Subcutaneous abdominal adipose tissue (tissue), 5 donors: ENCODE results near the gene RNF34.
"Not testable (repeated sequence)": the region's sequence is repeated elsewhere in the genome, so short reads cannot be mapped to it uniquely, and the experiment has no call there.

Experiments used
- H3K27ac ChIP-seq: one replicate; pipeline ENCODE4 v1.7.0; 2013; ENCODE audit warnings: low read depth, mild to moderate bottlenecking, inconsistent platforms, low read length, moderate library complexity
- H3K27me3 ChIP-seq, 5 donors: one replicate each; pipeline ENCODE4 v1.7.0; 2013; ENCODE audit warnings: low read length in 5 of 5, inconsistent platforms in 1 of 5; ENCODE audit not compliant: control insufficient read depth in 5 of 5, insufficient read depth in 4 of 5
- H3K36me3 ChIP-seq, 5 donors: one replicate each; pipeline ENCODE4 v1.7.0; 2013; ENCODE audit warnings: low read length in 5 of 5; ENCODE audit not compliant: control insufficient read depth in 5 of 5, insufficient read depth in 5 of 5
- H3K4me1 ChIP-seq, 5 donors: one replicate each; pipeline ENCODE4 v1.7.0; 2013; ENCODE audit warnings: low read length in 5 of 5, mild to moderate bottlenecking in 3 of 5, moderate library complexity in 1 of 5; ENCODE audit not compliant: control insufficient read depth in 5 of 5, insufficient read depth in 5 of 5
- H3K4me3 ChIP-seq, 5 donors: one replicate each; pipeline ENCODE4 v1.7.0; 2013; ENCODE audit warnings: low read length in 5 of 5, low read depth in 1 of 5
- H3K9ac ChIP-seq, 5 donors: one replicate each; pipeline ENCODE4 v1.7.0; 2013; ENCODE audit warnings: low read length in 5 of 5, mild to moderate bottlenecking in 4 of 5, moderate library complexity in 3 of 5
- H3K9me3 ChIP-seq, 5 donors: one replicate each; pipeline ENCODE4 v1.7.0; 2013; ENCODE audit warnings: low read length in 5 of 5; ENCODE audit not compliant: control insufficient read depth in 5 of 5
- donor health status: healthy.
- donor health status: healthy.
- donor health status: healthy.
- donor health status: healthy.
- donor health status: healthy.

RNF34 gene

DNA sequence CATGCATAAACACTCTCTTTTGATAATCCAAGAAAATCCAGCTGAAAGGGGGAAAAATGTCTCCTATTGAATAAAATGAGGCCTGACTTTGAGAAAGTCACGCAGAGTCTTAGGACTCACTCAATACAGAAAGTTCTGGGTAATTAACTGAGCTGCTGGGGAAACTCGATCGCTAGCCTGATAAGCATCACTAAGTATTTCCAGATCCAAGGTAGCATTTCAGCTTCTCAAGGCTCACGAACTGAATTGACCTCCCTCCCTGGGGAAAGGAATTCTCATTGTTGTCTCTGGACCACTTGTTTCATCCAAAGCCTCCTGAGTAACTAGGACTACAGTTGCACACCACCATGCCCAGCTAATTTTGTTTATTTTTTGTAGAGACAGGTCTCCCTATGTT is 33.9 kb upstream of the RNF34 start:
- no peaks in the 10 kb centered on the region for H3K9me3 ChIP-seq
- H3K4me3 ChIP-seq: no peak overlapping the region
- H3K4me1 ChIP-seq: no peaks in the 10 kb centered on the region
- H3K36me3 ChIP-seq: no peaks in the 10 kb centered on the region
- H3K27ac ChIP-seq: no peak overlapping the region
- no peak overlapping the region for H3K9ac ChIP-seq
- H3K27me3 ChIP-seq: peaks cover 0 to 3% (median 0%) of the 10 kb centered on the region in 5 donors

DNA sequence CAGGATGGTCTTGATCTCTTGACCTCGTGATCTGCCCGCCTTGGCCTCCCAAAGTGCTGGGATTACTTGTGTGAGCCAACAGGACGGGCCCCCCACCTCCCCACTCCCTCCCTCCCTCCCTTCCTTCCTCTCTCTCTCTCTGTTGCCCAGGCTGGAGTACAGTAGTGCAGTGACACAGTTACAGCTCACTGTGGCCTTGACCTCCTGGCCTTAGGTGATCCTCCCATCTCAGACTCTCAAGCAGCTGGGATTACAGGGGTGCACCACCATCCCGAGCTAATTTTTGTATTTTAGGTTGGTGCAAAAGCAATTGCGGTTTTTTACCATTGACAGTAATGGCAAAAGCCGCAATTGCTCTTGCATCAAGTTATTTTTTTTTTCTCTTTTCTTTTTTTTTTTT is 28.5 kb upstream of the RNF34 start:
- no peak overlapping the region for H3K27ac ChIP-seq

DNA sequence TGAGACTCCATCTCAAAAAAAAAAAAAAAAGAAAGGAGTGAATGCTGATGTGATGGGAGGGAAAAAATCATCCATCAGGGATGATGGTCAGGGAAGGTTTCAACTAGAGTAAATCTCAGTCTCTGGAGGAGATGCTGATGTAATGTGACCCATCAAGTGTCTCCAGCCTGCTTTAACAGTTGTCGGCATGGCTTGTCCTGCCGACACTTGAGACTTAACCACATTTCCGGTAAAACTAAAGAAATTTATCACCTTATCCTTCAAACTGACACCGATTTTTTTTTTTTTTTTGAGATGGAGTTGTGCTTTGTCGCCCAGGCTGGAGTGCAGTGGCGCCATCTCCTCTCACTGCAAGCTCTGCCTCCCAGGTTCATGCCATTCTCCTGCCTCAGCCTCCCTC is 26.2 kb upstream of the RNF34 start:
- Histone ChIP-seq H3K27me3 (no peaks in the 10 kb centered on the region), H3K4me1 (no peaks in the 10 kb centered on the region), H3K36me3 (no peaks in the 10 kb centered on the region), H3K9me3 (no peaks in the 10 kb centered on the region), H3K9ac (no peak overlapping the region), H3K27ac (no peak overlapping the region), H3K4me3 (no peak overlapping the region)

More for the DNA sequence above, 28.5 kb upstream of the RNF34 start:
- Histone ChIP-seq H3K9me3 (no peaks in the 10 kb centered on the region), H3K9ac (no peak overlapping the region), H3K4me1 (no peaks in the 10 kb centered on the region), H3K27me3 (no peaks in the 10 kb centered on the region), H3K36me3 (no peaks in the 10 kb centered on the region), H3K4me3 (no peak overlapping the region)

DNA sequence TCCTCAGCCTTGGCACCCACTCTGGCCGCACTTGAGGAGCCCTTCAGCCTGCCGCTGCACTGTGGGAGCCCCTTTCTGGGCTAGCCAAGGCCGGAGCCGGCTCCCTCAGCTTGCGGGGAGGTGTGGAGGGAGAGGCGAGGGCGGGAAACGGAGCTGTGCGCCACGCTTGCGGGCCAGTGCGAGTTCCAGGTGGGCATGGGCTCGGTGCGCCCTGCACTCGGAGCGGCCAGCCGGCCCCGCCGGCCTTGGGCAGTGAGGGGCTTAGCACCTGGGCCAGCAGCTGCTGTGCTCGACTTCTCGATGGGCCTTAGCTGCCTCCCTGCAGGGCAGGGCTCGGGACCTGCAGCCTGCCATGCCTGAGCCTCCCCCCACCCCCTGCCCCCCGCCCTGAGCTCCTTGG is 25.6 kb upstream of the RNF34 start:
- H3K36me3 ChIP-seq, H3K27me3 ChIP-seq, H3K4me1 ChIP-seq, H3K9ac ChIP-seq, H3K27ac ChIP-seq, H3K9me3 ChIP-seq, H3K4me3 ChIP-seq: not testable (repeated sequence)

DNA sequence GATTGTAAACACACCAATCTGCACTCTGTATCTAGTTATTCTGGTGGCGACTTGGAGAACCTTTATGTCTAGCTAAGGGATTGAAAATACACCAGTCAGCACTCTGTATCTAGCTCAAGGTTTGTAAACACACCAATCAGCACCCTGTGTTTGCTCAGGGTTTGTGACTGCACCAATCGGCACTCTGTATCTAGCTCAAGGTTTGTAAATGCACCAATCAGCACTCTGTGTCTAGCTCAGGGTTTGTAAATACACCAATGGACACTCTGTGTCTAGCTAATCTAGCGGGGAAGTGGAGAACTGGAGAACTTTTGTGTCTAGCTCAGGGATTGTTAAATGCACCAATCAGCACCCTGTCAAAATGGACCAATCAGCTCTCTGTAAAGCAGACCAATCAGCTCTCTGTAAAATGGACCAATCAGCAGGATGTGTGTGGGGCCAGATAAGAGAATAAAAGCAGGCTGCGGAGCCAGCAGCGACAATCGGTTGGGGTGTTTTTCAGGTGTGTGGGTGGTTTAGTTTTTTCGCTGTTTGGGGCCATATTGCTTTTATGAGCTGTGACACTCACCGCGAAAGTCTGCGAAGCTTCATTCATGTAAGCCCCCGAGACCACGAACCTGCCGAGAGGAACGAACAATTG is 24.9 kb upstream of the RNF34 start:
- not testable (repeated sequence) for H3K4me1 ChIP-seq, H3K9me3 ChIP-seq, H3K36me3 ChIP-seq, H3K9ac ChIP-seq, H3K27ac ChIP-seq, H3K27me3 ChIP-seq, H3K4me3 ChIP-seq

DNA sequence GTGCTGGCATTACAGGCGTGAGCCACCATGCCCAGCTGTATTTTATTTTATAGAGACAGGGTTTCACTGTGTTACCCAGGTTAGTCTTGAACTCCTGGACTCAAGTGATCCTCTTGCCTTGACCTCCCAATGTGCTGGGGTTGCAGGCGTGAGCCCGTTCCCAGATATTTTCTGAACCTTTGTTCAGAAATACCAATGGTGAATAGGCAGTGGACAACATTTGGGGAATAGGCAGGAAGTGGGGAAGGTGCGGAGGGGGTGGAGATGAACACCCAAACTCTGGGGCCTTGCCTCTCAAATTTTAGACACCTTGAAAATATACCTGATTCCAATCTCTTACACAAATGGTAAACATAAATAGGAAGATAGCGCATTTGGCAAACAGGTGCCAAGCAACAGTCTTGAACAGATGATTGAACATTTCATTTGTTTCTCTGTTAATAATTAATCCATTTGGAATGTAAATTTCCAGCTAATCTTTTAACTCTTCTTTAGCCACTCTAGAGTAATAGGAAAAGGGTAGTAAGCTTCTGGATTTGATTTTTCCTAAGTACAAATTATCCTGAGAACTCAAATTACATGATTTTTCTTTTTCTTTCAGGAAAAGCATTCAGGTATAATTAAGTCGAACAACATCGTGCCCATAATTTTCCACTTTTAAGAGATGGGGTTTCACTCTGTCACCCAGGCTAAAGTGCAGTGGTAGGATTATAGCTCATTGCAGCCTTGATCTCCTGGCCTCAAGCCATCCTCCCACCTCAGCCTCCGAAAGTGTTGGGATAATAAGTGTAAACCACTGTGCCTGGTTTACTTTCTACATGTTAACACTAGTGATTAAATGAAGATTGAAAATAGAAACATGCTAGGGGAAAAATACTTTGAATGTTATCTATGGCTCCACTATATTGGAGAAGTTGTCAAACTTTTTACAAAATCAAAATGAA is 22.9 kb upstream of the RNF34 start:
- no peaks in the 10 kb centered on the region for H3K9me3 ChIP-seq
- H3K27ac ChIP-seq: no peak overlapping the region
- no peak overlapping the region for H3K9ac ChIP-seq
- H3K36me3 ChIP-seq: no peaks in the 10 kb centered on the region
- no peaks in the 10 kb centered on the region for H3K4me1 ChIP-seq
- no peaks in the 10 kb centered on the region for H3K27me3 ChIP-seq
- no peak overlapping the region for H3K4me3 ChIP-seq

DNA sequence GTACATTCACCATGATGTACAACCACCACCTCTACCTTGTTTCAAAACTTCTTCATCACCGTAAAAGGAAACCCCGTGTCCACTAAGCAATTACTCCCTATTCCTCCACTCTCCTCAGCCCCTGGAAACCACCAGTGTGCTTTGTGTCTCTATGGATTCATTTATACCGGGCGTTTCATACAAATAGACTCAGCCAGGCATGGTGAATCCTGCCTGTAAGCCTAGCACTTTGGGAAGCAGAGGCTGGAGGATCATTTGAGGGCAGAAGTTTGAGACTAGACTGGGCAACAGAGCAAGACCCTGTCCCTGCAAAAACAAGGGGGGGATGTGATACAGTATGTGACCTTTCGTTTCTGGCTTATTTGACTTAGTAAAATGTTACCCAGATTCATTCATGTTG is 21.2 kb upstream of the RNF34 start:
- Histone ChIP-seq H3K27me3 (no peaks in the 10 kb centered on the region), H3K27ac (no peak overlapping the region), H3K36me3 (no peaks in the 10 kb centered on the region), H3K9ac (no peak overlapping the region), H3K4me3 (no peak overlapping the region), H3K9me3 (no peaks in the 10 kb centered on the region), H3K4me1 (no peaks in the 10 kb centered on the region)

DNA sequence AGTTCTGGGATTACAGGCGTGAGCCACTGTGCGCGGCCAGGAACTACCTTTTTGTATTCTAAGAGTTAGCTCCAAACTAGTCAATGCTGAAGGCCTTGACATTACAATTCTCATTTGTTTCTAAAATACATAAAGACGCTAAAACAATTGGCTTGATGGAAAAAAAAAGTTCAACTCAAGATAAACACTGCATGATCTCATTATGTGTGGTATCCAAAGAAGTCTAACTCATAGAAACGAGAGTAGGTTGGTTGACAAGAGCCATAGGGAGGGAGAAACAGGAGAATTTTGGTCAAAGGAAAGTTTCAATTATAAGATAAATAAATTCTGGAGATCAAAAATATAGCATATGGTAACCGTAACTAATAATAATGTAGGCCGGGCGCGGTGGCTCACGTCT is 20.0 kb upstream of the RNF34 start:
- Histone ChIP-seq H3K4me1 (no peaks in the 10 kb centered on the region), H3K9me3 (no peaks in the 10 kb centered on the region), H3K27ac (no peak overlapping the region), H3K4me3 (no peak overlapping the region), H3K36me3 (no peaks in the 10 kb centered on the region), H3K9ac (no peak overlapping the region), H3K27me3 (no peaks in the 10 kb centered on the region)

DNA sequence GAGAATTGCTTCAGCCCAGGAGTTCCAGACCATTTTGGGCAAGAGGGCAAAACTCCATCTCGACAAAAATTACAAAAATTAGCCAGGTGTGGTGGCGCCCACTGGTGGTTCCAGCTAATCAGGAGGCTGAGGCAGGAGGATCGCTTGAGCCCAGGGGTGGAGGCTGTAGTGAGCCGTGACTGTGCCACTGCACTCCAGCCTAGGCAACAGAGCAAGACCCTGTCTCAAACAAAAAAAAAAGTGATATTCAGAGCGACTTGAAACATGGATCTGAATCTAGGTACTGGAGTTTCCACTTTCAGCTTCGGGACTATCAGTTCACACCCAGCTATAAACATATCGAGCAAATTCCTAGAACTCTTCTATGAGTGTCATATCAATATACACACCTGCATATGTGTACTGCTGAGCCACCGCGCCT is 16.3 kb upstream of the RNF34 start:
- no peaks in the 10 kb centered on the region for H3K36me3 ChIP-seq
- no peaks in the 10 kb centered on the region for H3K9me3 ChIP-seq
- H3K4me1 ChIP-seq: no peaks in the 10 kb centered on the region
- H3K4me3 ChIP-seq: no peak overlapping the region
- H3K9ac ChIP-seq: no peak overlapping the region
- no peaks in the 10 kb centered on the region for H3K27me3 ChIP-seq
- H3K27ac ChIP-seq: no peak overlapping the region

DNA sequence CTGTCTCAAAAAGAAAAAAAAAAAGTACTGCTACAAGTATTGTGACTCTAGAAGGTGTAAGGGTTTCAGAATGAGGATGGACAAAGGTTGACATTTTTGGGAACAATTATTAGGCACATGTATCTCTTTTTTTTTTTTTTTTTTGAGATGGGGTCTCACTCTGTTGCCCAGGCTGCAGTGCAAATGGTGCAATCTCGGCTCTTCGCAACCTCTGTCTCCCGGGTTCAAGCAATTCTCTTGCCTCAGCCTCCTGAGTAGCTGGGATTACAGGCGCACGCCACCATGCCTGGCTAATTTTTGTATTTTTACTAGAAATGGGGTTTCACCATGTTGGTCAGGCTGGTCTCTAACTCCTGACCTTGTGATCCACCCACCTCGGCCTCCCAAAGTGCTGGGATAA is 15.0 kb upstream of the RNF34 start:
- not testable (repeated sequence) for H3K27ac ChIP-seq, H3K9ac ChIP-seq, H3K4me3 ChIP-seq, H3K4me1 ChIP-seq, H3K27me3 ChIP-seq, H3K36me3 ChIP-seq, H3K9me3 ChIP-seq
